CD4-positive, alpha-beta T cell treated with Interleukin-10 for 1 hour (primary cell): Measurements from ENCODE around the gene PIP4K2A.
"Not testable (repeated sequence)": the region's sequence is repeated elsewhere in the genome, so short reads cannot be mapped to it uniquely, and the experiment has no call there.

Experiments
- DNase-seq: peaks from one replicate; pipeline ENCODE4 v3.0.0-alpha.2; 2020

PIP4K2A gene

GRCh38 chr10:22503315-22504088, 210.9 kb downstream of the PIP4K2A start:
- DNase-seq, result no peak

GRCh38 chr10:22501863-22502262, 212.5 kb downstream of the PIP4K2A start:
- DNase-seq, result no peak

DNA sequence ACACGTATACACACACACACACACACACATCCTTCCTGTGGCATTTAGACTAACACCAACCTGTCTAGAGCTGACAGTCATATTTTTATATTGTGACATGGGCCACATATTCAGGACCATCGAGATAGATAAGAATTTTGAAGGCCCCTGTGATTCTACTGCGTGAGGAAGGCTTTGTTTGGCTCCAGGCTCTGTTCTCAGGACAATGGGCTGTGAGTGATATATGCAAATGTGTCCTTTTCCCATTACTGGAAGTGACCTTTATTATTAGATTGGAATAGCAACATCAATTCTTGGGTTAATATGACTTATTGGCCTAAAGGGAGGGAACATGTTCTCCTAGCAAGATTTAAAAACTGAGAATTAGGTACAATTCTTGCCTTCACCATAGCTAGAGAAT, 213.0 kb downstream of the PIP4K2A start:
- no peak for DNase-seq

DNA sequence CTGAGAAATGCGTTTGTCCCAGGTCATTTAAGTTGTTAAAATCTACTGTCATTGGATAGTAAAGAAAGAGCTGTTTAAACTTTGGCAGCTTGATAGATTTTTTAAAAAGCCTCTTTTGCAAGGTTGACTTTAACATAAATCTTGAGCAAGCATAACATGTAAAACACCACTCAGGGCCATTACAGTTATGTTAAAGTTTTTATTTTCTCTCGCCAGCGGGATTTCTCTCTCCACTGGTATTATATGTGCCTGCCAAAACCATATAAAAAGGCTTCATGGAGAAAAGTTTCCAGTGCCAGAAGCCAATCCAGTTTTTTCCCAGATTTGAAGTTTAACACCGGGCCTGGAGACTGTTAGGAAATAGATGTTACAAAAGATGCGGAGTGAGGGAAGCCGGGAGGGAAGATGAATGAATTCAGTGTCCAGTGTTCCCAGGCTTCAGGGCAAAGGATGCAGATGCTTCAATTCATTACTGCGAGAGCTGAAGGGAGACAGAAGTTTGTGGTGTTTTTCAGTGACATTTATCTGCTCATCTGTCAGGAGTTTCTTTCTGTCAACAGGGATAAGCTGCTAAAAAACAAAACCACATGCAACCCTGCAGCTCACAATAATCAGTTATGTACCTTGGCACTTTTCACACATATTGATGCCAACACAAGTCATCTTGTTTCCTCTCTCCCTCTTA, 213.6 kb downstream of the PIP4K2A start:
- no peak for DNase-seq

- not testable (repeated sequence) for DNase-seq
Observed at GRCh38 chr10:22499973-22500372, 214.4 kb downstream of the PIP4K2A start.

DNA sequence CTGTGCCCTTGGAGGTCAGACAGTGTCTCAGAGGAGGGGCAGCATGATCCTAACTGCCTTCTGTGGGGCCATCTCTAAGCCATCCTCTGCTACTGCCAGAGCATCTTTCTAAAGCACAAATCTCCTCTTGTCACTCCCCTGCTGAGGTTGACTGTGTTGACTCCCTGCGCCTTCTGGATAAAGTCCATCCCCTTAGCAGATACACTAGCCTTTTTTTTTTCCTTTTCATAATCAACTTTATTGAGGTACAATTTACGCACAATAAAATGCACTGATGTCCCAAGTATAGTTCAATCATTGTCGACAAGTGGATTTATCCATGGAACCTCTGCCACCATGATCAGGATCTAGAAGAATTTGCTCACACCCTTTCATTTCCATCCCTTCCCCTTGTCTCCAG, 219.0 kb downstream of the PIP4K2A start:
- no peak for DNase-seq

DNA sequence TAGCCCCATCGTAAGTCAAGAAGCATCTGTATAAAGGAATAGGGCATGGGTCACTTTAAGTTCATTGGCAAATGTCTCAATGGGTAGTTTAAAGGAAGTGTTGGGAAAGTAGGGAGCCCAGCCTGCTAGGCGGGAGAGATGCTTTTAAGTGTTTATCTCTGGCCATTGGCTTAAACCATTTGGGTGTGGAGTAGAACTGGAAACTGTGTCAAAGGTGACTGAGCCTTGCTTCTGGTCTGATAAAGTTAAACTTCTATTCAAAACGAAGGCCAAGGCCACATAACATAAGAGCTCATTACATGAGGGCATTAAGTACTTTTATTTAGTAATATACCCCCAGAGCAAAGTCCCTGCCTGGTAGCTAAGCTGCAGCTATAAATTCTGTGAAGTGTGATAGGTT, 220.4 kb downstream of the PIP4K2A start:
- DNase-seq, result no peak

- peak; percentile 45 for DNase-seq
Observed at GRCh38 chr10:22491931-22492615, 222.3 kb downstream of the PIP4K2A start.

- no peak for DNase-seq
Observed at GRCh38 chr10:22491480-22491879, 222.9 kb downstream of the PIP4K2A start.

DNA sequence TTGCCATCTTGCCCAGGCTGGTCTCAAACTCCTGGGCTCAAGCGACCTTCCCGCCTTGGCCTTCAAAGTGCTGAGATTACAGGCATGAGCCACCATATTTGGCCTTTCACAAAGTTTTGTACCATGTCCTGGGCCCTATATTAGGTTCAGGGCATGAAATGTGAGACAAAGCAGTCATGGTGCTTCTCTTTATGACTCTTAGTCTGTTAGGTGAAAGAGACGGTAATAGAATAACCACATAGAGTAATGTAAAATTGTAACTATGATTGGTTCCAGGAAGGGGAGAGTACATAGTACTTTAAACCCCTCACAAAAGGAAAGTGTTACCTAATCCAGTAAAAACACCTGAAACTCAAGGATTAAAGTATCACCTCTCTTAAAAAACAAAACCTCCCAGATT, 224.4 kb downstream of the PIP4K2A start:
- DNase-seq, result no peak

GRCh38 chr10:22489467-22489866, 224.9 kb downstream of the PIP4K2A start:
- DNase-seq, result no peak

- DNase-seq, result no peak
Observed at GRCh38 chr10:22486431-22486830, 227.9 kb downstream of the PIP4K2A start.
